ENCODE results near the gene IL31.
"Not testable (repeated sequence)": the region's sequence is repeated elsewhere in the genome, so short reads cannot be mapped to it uniquely, and the experiment has no call there.

The IL31 gene

DNA sequence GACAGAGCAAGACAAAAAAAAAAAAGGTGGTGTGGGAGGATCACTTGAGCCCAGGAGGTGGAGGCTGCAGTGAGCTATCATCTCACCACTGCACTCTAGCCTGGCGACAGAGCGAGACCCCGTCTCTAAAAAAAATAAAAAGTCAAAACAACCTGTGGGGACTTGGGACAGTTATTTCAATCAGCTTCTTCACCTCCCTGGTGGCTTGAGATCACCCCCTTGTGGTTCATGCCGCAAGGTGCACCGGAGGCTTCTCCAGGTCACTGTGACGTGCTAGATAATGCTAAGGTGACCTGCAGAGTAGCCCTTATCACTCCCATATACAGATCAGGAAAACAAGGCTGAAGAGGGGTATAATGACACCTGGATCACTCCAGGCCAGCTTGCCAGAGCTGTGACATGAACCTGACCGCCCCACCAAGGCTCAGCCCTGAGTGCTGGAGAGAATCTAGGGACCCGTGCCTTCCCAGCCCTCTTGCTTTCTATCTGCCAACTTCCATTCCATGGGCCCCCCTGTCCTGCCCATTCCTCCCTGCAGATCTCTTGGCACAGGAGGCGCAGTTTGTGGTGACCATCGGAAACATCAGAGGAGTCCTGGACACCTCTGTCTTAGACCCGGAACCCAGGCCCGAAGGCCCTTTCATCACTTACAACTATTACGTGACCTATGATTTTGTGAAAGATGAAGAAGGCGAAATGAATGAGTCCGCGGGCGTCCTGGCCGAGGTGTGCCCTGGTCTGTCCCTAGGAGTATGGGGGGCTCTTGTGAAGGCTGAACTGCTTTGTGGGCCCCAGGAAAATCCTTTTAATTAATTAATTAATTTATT lies 17.0 kb upstream of the IL31 start:
- peak; percentile 21 to 59 for DNase-seq

DNA sequence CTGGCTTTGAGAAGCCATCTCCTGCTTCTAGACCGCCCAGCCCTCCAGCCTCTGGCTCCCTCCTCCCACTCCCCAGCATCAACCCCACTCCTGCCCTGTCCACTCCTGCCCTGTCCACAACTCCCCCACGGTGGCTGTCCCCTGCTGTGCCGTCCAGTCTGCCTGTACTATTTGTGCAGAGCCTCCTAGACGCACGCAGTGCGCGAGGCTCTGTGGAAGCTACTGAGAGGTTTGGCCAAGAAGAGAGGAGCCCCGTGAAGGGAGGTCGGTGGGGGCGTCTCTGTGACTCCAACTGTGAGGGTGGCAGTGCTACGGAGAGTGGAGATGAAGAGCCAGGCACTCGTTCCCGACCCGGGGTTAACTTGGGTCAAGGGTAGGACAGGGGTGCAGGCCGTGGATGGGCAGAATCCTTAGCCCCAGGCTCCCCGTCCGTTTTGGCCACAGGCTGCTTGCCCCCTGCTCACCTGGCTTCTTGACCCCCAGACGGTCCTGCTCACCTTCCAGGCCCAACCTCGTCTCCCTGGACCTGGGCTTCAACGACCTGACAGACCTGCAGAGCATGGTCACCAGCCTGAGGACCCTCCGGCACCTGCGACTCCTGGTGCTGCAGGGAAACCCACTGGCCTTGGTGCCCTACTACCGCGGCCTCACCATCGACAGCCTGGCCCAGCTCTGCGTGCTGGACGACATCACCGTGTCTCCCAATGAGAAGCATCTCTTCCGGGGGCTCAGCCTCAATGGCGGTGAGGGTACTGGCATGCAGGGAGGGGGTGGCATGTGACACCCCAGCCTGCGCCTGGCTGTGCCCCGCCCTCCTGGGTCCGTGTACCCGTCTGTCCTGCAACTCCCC lies 15.8 kb upstream of the IL31 start:
- DNase-seq, result no peak

DNA sequence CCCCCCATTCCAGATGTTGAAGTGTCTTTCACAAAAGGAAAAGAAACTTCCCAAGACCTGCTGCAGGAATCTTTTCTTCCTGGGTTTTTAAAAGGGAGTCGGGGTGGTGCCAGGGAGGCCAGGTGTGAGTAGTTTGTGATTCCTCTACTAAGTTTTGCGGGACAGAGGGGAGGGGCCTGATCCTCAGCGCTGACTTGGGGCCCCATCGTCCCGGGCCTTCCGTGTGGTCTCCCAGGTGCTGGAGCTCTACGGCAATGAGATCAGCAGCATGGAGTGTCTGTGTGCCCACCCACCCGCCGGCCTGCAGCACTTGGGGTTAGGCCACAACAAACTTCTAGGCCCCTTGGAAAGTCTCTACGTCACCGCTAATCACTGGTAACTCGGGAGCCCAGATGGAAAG lies 13.4 kb upstream of the IL31 start:
- no peak for DNase-seq

DNA sequence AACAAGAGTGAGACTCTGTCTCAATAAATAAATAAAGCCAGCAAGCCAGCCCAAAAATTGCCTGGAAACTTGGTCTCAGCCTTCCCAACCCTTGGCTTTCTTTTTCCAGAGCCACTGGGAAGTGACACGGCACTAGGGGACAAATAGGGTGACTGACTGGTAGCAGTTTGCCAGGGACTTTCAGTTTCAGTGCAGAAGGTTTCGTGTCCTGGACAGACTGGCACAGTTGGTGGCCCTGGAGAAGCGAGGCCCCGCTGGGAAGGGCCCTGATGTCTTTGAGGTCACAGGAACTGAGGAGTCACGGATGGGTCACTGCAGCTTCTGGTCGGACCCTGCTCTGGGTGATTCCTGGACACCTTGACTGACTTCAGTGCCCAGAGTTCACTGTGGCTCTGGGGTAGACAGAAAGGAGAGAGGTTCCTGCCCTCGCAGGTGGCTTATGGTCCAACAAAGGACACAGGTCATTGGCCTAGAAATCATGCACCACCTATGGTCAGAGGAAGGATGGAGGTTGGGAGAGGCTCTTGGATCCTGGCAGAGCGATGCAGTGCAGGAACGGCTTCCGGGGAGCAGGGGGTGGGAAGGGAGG lies 11.6 kb upstream of the IL31 start:
- no peak for DNase-seq

DNA sequence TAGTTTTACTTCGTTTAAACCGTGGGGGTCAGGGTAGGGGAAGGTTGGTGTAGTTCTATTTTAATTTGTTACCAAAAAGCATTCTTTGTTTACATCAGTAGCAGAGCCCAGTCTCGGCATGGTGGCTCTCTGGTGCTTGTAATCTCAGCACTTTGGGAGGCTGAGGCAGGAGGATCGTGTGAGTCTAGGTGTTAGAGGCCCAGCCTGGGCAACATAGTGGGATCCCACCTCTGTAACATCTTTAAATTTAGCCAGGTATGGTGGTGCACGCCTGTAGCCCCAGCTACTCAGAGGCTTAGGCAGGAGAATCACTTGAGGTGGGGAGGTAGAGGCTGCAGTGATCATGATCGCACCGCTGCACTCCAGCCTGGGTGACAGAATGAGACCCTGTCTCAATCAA lies 11.1 kb upstream of the IL31 start:
- DNase-seq, result no peak

DNA sequence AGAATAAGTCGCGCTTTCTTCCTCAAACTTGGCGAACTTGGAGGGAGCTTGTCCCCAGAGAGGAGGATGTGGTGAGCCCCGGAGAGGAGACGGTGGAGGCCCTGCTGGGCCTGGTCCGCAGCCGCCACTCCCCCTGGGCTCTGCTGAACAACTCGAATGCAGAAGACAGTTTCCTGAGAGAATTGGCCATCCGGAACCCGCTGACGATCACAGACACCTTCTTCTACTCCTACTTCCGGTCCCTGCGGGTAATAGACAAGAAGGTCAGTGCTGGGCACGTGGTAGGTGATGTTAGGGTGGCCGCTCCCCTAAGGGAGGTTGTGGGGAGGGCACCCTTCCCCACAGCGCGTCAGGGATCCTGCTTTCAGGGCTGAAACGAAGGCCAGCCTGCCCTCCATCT lies 10.5 kb upstream of the IL31 start:
- DNase-seq, result no peak

DNA sequence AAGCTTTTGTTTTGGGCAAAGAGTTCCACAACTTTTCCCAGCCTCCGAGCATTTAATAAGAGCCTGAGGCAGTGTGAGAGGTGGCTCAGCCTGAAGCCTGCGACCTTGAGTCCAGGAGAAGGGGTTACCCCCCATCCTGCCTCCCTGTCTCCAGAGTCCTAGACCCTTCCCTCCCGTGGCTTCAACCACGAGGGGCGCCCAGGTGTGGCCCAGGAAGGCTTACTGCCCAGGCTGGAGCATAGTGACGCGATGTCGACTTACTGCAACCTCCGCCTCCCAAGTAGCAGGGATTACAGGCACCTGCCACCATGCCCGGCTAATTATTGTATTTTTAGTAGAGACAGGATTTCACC lies 9.5 kb upstream of the IL31 start:
- DNase-seq, result no peak

DNA sequence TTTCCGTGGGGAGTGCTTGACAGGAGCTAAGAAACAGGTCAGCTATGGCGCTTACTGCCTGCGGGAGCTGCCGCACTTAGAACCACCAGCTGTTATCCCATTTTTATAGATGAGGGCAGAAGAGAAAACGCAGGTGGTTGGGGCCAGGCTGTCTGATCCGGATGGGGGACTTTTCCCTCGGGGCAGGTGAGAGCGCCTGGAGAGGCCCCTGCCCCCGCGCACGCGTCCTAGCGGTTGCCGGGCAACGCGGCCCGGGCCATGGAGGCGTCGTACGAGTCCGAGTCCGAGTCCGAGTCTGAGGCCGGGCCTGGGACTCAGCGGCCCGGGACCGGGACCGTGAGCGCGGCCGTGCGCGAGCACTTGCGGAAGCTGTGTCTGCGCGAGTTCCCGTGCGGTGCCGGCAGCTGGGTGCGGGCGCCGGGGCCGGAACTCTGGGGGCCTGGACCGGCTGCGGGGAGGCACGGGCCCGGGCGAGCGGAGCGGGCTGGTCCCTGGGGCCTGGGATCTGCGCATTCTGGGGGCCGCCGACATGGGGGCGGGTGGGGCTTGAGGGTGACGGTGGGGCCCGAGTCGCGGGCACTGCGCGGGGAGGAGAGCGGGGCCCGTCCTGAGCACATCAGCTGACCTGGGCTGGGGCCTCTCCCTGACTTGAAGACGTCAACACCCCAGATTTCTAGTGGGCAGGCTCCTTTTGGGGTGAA lies 9.0 kb upstream of the IL31 start, which contains the start of gene LRRC43:
TSS of gene LRRC43 (plus strand) at position 237 of the 701 bp plus-strand sequence. CDS start at position 259, 22 bp downstream.
- no peak for DNase-seq

DNA sequence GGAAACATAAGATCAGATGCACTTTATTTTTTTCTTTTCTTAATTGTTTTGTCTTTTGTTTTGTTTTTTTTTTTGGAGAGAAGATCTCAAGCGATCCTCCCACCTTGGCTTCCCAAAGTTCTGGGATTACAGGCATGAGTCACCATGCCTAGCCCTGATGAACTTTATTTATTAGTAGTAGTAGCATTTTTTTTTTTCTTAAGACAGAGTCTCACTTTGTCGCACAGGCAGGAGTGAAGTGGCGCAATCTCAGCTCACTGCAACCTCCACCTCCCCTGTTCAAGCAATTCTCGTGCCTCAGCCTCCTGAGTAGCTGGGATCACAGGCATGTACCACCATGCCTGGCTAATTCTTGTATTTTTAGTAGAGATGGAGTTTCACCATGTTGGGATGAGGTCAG lies 2.5 kb upstream of the IL31 start:
- DNase-seq, result not testable (repeated sequence)

DNA sequence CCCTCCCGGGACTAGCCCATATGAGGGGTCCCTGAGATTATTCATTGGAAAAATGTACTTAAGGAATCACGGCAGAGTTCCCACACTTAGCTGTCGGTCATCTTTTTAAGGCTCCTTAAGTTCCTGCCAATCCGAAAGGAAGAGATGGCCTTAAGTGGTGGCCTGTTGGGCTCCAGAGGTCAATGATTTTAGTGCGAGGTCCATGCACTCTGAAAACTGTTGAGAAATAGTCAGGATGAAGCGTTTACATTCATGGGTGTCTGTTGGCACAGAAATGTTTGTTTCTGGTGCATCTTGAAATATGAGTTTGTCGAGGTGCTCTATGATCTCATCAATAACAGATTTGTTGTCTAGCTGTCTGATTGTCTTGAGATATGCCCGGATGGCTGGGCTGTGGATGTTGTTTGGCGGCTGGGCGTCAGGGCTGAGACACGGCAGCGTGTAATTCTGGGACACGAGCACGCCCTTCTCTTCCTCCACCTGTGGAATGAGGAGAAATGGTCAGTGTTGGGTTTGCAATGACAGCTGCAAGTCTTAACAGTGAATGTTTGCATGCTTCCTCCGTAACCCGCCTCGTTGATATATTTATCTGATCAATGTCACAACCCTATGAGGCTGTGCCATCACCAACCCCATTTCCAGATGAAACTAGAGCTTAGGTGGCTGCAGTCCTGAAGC lies 1.6 kb downstream of the IL31 start:
- DNase-seq, result no peak

DNA sequence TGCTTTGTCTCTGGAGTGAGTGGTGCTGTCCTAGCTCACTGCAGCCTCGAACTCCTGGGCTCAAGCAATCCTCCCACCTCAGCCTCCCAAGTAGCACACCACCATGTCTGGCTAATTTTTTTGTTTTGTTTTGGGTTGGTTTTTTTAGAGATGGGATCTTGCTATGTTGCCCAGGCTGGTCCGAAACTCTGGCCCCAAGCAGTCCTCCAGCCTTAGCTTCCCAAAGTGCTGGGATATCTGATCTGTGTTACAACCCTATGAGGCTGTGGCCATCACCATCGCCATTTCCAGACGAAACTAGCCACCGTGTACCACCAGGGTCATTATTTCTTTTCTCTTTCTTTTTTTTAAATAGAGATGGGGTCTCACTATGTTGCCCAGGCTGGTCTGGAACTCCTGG lies 2.6 kb downstream of the IL31 start:
- DNase-seq, result no peak

DNA sequence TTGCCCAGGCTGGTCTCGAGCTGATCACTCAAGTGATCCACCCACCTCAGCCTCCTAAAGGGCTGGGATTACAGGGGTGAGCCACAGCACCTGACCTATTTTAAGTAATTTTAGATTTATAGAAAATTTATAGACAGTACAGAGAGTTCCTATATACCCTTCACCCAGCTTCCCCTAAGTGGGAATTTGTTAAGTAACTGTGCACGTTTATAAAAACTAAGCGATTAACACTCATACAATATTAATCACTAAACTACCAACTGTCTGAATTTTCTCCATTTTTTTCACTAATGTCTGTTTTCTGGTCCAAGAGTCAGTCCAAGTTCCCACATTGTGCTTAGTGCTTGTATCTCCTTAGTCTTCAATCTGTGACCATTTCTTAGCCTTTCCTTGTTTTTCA lies 5.5 kb downstream of the IL31 start:
- DNase-seq, result no peak

DNA sequence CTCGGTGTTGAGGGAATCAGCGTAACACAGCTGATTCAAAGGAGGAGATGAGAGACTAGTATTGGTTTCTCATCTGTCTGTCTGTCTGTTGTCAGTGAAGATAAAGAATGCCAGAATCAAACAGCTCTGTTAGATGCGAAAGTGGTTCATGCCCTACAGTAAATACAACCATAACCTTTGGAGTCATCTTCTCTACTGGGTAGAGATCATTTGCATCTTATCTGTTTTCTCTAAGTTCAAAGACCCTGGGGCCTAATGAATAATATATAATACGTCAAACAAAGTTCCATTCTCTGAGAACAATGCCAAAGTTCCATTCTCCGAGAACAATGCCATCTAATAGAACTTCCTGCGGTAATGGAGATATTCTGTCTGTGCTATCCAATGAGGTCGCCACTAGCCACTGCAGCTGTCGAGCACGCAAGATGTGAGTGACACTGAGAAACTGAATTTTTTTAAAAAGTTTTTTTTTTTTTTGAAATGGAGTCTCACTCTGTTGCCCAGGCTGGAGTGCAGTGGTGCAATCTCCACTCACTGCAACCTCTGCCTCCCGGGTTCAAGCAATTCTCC lies 6.6 kb downstream of the IL31 start:
- no peak for DNase-seq

DNA sequence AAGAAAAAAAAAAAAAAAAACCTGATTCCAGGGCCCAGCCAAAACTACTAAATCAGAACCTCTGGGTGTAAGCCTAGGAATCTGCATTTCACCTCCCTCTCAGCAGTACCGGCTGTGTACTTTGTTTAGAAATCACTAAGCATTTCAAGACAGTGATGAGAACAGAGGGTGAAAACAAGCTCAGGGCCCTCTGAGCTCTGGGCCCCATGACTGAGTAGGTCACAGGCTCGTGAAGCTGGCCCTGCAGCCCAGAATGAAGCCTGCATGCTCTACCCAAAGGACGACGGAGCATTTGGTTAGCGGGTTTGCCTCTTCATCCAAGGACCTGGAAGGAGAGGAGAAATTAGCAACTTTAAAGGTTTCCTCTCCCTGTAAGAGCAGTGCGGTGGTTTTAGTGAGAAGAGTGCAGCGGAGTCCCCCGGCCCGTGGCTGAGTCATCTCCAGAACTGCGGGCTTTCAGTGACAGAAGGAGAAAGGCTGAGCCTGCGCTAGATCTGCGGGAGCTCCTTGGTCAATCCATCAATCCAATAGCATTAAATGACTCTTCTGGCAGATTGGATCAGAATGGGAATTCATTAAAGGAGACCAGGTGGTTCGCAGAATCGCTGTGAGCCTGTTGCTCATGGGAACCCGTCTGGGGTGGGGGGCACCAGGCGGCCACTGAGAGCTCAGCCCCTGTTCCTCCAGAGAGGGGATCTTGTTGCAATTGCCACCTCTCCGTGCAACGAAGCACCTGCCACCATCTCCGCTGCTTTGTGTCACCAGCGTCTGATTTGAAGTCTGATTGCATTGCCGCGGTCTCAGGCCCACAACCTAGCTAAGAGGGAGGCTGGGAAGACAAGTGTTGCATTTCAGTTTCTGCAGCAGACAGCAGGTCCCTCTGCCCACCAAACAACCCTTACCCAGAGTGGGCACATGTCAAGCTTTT lies 7.3 kb downstream of the IL31 start:
- no peak for DNase-seq

DNA sequence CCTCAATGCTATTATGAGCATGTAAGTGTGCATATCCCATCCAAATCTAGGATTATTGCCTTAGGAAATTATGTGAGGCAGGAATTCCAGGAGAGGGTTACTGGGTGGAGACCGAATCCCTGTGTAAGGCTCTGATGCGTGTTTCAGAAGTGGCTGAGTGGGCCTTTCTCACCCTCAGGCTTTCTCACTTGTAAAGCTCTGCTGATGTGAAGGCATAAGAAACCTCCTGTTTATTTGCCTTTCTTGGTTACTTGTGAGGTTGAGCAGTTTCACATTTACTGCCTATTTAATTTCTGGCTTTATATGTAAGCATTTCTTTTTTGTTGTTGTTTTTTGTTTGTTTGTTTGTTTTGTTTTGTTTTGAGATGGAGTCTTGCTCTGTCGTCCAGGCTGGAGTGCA lies 11.0 kb downstream of the IL31 start:
- no peak for DNase-seq

DNA sequence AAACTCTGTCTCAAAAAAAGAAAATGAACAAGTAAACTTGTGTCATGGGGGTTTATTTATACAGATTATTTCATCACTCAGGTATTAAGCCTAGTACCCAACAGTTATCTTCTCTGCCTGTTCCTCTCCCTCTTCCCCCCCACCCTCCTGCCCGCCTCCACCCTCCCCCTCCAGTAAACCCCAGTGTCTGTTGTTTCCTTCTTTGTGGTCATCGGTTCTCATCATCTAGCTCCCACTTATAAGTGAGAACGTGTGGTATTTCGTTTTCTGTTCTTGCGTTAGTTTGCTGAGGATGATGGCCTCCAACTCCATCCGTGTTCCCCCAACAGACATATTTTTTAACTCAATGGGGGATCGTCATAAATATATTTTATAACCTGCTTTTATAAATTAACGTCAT lies 12.3 kb downstream of the IL31 start:
- DNase-seq, result no peak

DNA sequence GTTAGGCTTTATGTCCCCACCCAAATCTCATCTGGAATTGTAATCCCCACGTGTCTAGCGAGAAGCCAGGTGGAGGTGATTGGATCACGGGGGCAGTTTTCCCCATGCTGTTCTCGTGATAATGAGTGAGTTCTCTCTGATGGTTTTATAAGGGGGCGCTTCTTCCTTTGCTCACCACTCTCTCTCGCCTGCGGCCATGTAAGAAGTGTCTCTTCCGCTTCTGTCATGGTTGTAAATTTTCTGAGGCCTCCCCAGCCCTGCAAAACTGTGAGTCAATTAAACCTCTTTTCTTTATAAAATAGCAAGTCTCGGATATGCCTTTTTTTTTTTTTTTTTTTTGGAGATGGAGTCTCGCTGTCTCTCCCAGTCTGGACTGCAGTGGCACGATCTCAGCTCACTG lies 13.3 kb downstream of the IL31 start:
- no peak for DNase-seq

DNA sequence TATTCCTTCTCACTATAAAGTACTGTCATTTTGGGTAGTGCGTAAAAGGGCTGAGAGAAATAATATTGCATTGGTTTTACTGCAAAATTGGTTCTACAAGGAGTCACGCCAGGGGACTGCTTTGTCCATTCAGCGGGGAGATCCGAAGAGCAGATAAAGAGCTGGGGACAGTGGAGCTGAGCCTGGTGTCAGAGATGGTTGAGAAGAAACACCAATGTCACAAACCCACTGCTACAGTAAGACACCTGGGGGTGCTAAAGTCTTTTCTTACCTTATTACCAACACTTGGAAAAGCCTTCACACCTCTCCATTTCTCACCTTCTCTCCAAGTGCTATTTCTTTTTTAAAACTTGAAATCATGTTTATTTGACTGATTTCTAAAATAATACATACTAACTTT lies 14.1 kb downstream of the IL31 start:
- no peak for DNase-seq

DNA sequence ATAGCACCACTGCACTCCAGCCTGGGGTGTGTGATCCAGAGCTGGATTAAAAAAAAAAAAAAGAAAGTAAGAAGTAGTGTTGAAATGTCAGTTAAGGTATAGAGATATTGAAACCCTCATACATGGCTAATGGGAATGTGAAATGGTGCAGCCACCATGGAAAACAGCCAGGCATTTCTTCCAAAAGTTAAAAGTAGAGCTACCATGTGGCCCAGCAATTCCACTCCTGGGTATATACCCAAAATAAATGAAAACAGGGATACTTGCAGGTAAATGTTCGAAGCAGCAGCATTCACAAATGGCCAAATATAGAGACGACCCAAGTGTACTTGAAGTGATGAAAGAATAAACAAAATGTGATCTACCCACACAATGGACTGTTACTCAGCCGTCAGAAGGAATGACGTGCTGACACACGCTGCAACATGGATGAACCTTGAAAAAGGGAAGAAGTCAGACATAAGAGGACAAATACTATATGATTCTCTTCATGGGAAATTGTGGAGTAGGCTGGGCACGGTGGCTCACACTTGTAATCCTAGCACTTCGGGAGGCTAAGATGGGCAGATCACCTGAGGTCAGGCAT lies 15.2 kb downstream of the IL31 start:
- no peak for DNase-seq

DNA sequence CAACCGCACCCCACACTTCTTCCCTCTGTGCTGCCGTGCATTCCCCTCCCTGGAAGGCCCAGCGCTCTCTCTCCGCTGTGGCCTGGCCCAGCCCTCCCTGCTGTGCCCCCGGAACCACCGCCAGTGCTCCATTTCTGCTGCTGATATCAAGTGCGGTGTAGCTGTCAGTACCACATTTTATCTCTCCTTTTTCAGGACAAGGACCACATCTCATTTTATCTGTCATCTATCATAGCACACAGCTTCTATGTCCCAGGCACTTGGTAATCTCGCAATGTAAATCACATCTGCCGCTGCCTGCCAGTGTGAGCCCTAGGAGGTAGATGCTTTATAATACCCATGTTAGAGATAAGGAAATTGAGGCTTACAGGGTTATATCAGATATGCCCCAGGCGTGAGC lies 18.3 kb downstream of the IL31 start:
- DNase-seq, result no peak

DNA sequence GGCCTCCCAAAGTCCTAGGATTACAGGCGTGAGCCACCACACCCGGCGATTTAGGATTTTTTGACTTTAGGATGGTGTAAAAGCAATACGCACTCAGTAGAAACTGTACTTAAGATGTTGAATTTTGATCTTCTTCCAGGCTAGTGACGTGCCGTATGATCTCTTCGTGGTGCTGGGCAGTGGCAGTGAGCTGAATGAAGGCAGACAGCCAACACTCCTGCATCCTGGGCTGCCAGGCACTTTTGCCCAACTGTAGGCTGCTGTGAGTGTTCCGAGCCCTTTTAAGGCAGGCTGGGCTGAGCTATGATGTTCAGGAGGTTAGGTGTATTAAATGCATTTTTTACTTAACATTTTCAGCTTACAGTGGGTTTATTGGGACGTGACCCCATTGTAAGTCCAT lies 21.3 kb downstream of the IL31 start:
- no peak for DNase-seq

All from SW 1271 (cell line).